GM12891 (cell line): Measurements from ENCODE around the gene AVPR2.

Experiments used
- POLR2A ChIP-seq: IDR thresholded peaks from 2 replicates; pipeline ENCODE4 v1.6.1; 2011; ENCODE audit warnings: low read depth, low read length, control low read depth
- POLR2AphosphoS5 ChIP-seq: IDR thresholded peaks from 2 replicates; pipeline ENCODE4 v1.6.1; 2011; ENCODE audit warnings: low read depth, low read length, control low read depth

DNA sequence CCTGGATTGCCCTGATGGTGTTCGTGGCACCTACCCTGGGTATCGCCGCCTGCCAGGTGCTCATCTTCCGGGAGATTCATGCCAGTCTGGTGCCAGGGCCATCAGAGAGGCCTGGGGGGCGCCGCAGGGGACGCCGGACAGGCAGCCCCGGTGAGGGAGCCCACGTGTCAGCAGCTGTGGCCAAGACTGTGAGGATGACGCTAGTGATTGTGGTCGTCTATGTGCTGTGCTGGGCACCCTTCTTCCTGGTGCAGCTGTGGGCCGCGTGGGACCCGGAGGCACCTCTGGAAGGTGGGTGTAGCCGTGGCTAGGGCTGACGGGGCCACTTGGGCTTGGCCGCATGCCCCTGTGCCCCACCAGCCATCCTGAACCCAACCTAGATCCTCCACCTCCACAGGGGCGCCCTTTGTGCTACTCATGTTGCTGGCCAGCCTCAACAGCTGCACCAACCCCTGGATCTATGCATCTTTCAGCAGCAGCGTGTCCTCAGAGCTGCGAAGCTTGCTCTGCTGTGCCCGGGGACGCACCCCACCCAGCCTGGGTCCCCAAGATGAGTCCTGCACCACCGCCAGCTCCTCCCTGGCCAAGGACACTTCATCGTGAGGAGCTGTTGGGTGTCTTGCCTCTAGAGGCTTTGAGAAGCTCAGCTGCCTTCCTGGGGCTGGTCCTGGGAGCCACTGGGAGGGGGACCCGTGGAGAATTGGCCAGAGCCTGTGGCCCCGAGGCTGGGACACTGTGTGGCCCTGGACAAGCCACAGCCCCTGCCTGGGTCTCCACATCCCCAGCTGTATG, 1.8 kb downstream of the AVPR2 start:
- no peak for TF ChIP-seq POLR2A
- TF ChIP-seq POLR2AphosphoS5, result no peak
